Skeletal muscle satellite cell (primary cell): ENCODE measurements around the gene STRIP1.
A peak's percentile ranks its signal among the peaks of the same experiment; 100 is the strongest.

Experiments used
- H3K27me3 ChIP-seq: 2 replicates; pipeline ENCODE4 v1.7.0; 2013; ENCODE audit warnings: low read length; ENCODE audit not compliant: control insufficient read depth, insufficient read depth
- H3K36me3 ChIP-seq: 2 replicates; pipeline ENCODE4 v1.7.0; 2013; ENCODE audit warnings: mild to moderate bottlenecking, control low read depth, low read length; ENCODE audit not compliant: insufficient read depth
- H3K4me1 ChIP-seq: 2 replicates; pipeline ENCODE4 v1.7.0; 2013; ENCODE audit warnings: low read length; ENCODE audit not compliant: control insufficient read depth, insufficient read depth
- H3K4me2 ChIP-seq: 2 replicates; pipeline ENCODE4 v1.7.0; 2013; ENCODE audit warnings: mild to moderate bottlenecking, low read length
- H3K4me3 ChIP-seq: 2 replicates; pipeline ENCODE4 v1.7.0; 2013; ENCODE audit warnings: low read length
- H3K9ac ChIP-seq: 2 replicates; pipeline ENCODE4 v1.7.0; 2013; ENCODE audit warnings: mild to moderate bottlenecking, low read depth, low read length, moderate library complexity
- H3K9me3 ChIP-seq: replicated peaks from 2 replicates; pipeline ENCODE4 v1.7.0; 2013; ENCODE audit warnings: mild to moderate bottlenecking, control low read depth, low read length

STRIP1 gene

DNA sequence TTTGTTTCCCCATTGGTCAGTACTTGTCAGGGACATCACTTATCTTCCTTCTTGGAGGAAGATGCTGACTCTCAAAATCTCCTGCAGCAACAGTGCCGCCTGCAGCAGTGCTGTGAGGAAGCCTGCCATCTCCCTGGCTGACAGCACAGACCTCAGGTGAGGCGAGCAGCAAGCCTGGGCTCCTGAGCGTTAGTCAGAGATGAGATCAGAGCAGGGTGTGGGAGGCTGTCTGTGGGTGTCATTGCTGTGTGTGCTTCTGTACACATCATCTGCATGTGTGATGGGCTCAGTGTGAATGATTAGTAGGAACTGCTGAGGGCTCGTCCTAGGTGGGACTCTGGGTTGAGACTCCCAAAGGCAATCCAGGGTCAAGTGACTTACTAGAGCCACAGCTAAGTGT is 6.1 kb downstream of the STRIP1 start:
- no peak overlapping the region for H3K4me2 ChIP-seq
- H3K9me3 ChIP-seq, result no peaks in the 10 kb centered on the region
- no peaks in the 10 kb centered on the region for H3K27me3 ChIP-seq
- peaks cover 84% of the 10 kb centered on the region for H3K36me3 ChIP-seq
- no peak overlapping the region for H3K4me3 ChIP-seq
- peaks cover 8% of the 10 kb centered on the region for H3K4me1 ChIP-seq
- H3K9ac ChIP-seq, result no peak overlapping the region

DNA sequence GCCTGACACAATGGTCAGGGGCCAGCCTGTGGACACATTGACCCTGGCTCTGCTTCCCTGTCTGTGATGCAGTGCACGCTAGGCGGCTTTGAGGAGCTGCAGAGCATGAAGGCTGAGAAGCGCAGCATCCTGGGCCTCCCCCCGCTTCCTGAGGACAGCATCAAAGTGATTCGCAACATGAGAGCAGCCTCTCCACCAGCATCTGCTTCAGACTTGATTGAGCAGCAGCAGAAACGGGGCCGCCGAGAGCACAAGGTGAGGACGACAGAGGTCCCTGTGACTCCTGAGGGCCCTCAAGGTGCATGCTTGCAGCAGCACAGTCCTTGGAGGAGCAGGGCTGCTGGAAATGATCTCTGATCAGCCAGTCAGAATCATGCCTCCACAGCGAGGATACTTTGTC is 8.6 kb downstream of the STRIP1 start:
- no peak overlapping the region for H3K9ac ChIP-seq
- H3K4me3 ChIP-seq, result no peak overlapping the region
- H3K27me3 ChIP-seq, result no peaks in the 10 kb centered on the region
- H3K36me3 ChIP-seq, result peaks cover 90% of the 10 kb centered on the region
- H3K4me2 ChIP-seq, result no peak overlapping the region
- no peaks in the 10 kb centered on the region for H3K4me1 ChIP-seq
- no peaks in the 10 kb centered on the region for H3K9me3 ChIP-seq

DNA sequence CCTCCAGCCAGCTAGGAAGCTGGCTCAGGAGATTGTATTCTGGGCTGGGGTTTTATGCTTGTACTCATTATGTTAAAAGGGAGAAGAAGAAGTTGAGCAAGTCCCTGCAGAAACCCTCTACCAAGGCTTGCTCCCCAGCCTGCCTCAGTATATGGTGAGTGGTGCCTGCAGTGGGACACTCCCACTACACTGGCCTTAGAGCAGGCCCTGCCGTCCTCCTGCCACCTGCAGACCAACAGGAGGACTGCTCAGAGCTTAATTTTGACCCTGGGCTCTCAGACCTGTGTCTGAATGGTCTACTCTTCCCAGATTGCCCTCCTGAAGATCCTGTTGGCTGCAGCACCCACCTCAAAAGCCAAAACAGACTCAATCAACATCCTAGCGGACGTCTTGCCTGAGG is 13.0 kb downstream of the STRIP1 start:
- Histone ChIP-seq H3K4me2 (no peak overlapping the region), H3K4me3 (no peak overlapping the region), H3K36me3 (peaks cover 85% of the 10 kb centered on the region), H3K9me3 (no peaks in the 10 kb centered on the region), H3K27me3 (no peaks in the 10 kb centered on the region), H3K4me1 (no peaks in the 10 kb centered on the region), H3K9ac (no peak overlapping the region)

DNA sequence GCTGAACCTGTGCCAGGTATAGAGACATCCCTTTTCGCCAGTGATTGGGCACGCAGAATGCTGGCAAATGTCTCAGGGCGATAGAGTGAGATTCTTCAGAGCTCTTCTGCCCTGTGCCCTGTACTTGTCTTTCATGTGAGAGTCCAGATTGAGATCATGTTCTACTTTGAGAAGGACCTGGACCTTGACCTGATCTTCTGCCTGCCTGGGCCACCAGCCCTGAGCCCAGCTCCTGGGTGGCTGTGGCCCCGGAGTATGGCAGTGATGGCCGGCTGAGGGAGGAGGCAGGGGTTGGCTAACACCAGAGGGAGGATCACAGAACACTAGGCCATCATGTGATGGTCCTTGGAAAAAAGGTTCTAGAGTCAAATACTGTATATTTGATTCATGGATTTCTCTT is 13.8 kb downstream of the STRIP1 start:
- no peak overlapping the region for H3K9ac ChIP-seq
- no peaks in the 10 kb centered on the region for H3K9me3 ChIP-seq
- H3K4me1 ChIP-seq, result no peaks in the 10 kb centered on the region
- no peak overlapping the region for H3K4me2 ChIP-seq
- no peak overlapping the region for H3K4me3 ChIP-seq
- H3K36me3 ChIP-seq, result peaks cover 84% of the 10 kb centered on the region
- no peaks in the 10 kb centered on the region for H3K27me3 ChIP-seq

DNA sequence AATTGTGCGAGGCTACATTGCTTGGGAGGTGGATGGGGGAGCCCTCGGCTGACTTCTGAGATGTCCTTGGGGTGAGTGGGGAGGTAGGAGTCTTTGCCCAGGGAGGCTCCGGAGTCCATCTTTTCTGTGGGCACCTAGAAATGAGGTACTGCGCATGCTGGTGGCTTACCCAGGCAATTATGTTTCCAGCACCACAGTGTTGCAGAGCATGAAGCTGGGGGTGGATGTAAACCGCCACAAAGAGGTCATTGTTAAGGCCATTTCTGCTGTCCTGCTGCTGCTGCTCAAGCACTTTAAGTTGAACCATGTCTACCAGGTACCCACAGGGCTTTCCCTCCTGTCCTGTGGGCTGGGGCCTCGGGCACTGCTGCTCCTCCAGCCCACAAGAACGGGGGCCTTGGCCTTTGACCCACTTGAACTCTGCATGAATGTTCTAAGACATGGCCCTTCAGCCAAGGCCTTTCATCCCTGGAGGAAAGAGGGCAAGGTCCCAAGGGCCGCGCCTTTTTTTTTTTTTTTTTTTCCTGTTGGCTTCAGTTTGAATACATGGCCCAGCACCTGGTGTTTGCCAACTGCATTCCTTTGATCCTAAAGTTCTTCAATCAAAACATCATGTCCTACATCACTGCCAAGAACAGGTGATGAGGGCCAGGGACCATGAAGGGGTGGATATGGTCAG is 14.6 kb downstream of the STRIP1 start:
- Histone ChIP-seq H3K9me3 (no peaks in the 10 kb centered on the region), H3K4me3 (no peak overlapping the region), H3K4me1 (no peaks in the 10 kb centered on the region), H3K36me3 (peaks cover 83% of the 10 kb centered on the region), H3K4me2 (no peak overlapping the region), H3K27me3 (no peaks in the 10 kb centered on the region), H3K9ac (no peak overlapping the region)

DNA sequence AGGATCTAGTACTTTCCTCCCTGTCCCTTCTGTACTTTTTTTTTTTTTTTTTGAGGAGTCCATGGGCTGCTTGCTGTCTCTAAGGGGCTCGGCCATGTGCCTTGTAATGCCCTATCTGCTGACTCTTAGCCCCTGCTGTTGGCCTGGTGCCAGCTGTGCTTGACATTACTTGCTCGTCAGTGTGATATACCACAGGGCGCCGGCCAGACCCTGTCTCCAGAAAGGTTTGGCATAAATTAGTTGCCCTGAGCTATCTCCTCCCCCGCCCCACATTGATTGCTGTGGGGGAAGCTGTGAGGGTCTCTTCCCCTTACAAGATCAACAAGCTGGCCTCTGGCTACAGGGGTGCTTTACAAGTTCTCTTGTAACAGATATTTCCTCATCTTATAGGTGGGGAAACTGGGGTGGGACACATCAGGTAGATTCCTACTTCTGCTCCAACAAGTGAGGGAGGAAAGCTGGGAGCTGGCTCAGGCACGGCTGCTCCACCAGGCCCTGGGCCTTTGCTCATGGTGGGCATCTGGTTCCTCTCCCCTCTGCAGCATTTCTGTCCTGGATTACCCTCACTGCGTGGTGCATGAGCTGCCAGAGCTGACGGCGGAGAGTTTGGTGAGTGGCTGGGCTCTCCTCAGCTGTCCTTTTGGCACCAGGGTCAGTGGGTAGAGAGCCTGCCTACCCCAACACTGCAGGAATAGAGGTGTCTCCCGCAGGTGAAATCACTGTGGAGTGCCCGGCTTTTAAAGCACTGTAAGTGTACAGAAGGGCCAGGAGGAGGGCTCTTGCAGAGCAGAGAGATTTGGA is 15.6 kb downstream of the STRIP1 start:
- no peak overlapping the region for H3K4me3 ChIP-seq
- H3K4me2 ChIP-seq, result no peak overlapping the region
- H3K36me3 ChIP-seq, result peaks cover 83% of the 10 kb centered on the region
- no peaks in the 10 kb centered on the region for H3K9me3 ChIP-seq
- H3K4me1 ChIP-seq, result peaks cover 5% of the 10 kb centered on the region
- H3K9ac ChIP-seq, result no peak overlapping the region
- no peaks in the 10 kb centered on the region for H3K27me3 ChIP-seq

DNA sequence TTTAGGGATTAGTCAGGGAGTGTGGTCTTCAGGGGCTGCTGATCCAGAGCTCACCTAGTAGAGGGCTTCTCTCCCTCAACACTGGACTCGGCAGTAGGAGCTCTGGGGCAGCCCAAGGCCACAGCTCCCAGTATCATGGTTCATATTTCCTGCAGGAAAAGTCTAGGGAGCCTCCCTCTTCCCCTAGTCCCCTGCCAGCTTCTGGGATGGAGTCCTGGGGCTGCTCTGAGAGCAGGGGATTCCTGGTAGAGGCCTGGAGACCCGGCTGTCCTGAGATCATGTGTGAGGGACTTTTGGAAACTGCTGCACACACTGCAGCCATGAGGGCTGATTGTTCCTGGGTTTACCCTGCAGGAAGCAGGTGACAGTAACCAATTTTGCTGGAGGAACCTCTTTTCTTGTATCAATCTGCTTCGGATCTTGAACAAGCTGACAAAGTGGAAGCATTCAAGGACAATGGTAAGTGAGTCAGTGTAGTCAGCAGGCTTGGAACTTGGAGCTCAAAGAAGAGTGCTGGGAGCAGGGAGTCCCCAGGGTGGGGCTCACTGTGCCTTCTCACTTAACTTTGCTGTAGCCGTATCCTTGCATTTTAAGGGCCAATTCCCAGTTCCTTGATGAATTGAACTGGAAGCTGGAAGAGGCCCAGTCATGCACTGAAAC is 16.3 kb downstream of the STRIP1 start:
- peaks cover 12% of the 10 kb centered on the region for H3K4me1 ChIP-seq
- H3K36me3 ChIP-seq, result peaks cover 80% of the 10 kb centered on the region
- H3K27me3 ChIP-seq, result no peaks in the 10 kb centered on the region
- no peak overlapping the region for H3K9ac ChIP-seq
- H3K4me2 ChIP-seq, result no peak overlapping the region
- no peak overlapping the region for H3K4me3 ChIP-seq
- no peaks in the 10 kb centered on the region for H3K9me3 ChIP-seq

DNA sequence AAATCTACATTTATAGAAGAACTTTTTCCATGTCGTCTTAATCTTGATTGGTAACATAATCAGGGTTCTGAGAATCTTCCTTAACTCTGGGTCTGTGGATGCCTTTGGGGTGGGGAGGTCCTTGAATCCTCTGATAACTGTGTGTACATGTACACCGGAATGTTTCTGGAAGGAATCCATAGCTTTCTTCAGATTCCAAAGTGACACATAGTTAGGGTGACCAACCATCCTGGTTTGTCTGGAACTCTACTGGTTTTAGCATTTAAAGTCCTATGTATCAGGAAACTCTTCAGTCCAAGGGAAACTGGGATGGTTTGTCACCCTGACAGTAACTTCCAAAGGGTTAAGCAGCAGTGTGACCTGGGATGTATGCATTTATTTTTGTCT is 16.8 kb downstream of the STRIP1 start:
- no peak overlapping the region for H3K4me2 ChIP-seq
- no peaks in the 10 kb centered on the region for H3K9me3 ChIP-seq
- no peaks in the 10 kb centered on the region for H3K27me3 ChIP-seq
- no peak overlapping the region for H3K4me3 ChIP-seq
- no peak overlapping the region for H3K9ac ChIP-seq
- peaks cover 85% of the 10 kb centered on the region for H3K36me3 ChIP-seq
- H3K4me1 ChIP-seq, result peaks cover 17% of the 10 kb centered on the region

DNA sequence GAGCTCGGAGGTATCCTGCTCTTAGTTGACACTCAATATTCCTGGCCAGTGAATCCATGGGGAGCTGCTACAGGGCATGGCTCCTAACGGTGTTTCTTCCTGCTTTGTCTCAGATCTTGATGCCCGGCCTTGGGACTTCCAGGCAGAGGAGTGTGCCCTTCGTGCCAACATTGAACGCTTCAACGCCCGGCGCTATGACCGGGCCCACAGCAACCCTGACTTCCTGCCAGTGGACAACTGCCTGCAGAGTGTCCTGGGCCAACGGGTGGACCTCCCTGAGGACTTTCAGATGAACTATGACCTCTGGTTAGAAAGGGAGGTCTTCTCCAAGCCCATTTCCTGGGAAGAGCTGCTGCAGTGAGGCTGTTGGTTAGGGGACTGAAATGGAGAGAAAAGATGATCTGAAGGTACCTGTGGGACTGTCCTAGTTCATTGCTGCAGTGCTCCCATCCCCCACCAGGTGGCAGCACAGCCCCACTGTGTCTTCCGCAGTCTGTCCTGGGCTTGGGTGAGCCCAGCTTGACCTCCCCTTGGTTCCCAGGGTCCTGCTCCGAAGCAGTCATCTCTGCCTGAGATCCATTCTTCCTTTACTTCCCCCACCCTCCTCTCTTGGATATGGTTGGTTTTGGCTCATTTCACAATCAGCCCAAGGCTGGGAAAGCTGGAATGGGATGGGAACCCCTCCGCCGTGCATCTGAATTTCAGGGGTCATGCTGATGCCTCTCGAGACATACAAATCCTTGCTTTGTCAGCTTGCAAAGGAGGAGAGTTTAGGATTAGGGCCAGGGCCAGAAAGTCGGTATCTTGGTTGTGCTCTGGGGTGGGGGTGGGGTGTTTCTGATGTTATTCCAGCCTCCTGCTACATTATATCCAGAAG is 19.4 kb downstream of the STRIP1 start:
- no peak overlapping the region for H3K4me2 ChIP-seq
- no peak overlapping the region for H3K9ac ChIP-seq
- no peaks in the 10 kb centered on the region for H3K27me3 ChIP-seq
- H3K4me3 ChIP-seq, result no peak overlapping the region
- no peaks in the 10 kb centered on the region for H3K9me3 ChIP-seq
- peaks cover 34% of the 10 kb centered on the region for H3K4me1 ChIP-seq
- H3K36me3 ChIP-seq, result peaks cover 86% of the 10 kb centered on the region

DNA sequence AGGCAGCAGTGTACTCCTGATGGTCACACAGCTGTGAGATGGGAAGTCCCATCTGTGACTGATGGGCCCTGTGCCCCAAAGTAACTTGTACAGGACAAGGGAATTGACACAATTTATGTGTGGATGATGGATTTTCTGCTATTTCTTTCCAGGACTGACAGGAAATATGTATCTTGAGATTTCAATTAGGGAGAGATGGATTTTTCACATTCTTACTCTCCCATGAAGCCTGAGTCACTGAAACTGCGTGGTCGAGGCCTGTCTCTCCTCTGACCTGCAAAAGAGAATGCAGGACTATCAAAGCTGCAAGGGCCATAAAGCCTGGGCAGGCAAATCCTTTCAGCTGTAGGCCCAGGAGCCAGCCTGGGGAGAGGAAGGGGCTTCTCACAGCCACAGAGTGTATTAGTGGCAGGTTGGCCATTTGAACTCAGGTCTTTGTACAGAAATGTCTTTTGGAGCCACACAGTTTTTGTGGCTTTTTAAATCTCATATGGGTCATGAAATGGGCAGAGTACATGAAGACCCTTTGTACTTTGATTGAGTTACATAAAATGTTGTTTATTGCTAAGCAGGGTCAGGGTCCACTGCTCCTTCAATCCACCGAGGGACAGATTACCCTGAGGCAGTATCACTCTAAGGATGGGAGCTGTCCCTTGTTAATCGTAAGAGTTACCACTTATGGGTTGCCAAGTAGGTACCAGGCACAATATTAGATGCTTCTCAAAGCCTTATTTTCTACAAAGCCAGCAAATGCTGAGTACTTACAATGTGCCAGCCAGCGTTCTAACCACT is 21.3 kb downstream of the STRIP1 start:
- Histone ChIP-seq H3K9ac (peak overlapping the region; percentile 29), H3K4me3 (no peak overlapping the region), H3K4me1 (peaks cover 34% of the 10 kb centered on the region), H3K4me2 (peak overlapping the region; percentile 43), H3K9me3 (no peaks in the 10 kb centered on the region), H3K27me3 (no peaks in the 10 kb centered on the region), H3K36me3 (peaks cover 82% of the 10 kb centered on the region)
